GM12878 (cell line): Measurements from ENCODE around the gene RREB1. TPM values are rescaled to one million over a fixed set of nuclear protein-coding genes. Genes with fewer than 3 reads are reported as not detected.

Experiments
- ATAC-seq: fragments of 200-7000 bp; cut with Tn5 transposase; 3 replicates; pipeline ENCODE4 v1.9.1; 2020; ENCODE audit warnings: mild to moderate bottlenecking, moderate library complexity
- BruUV-seq: library from RNA; stranded (reverse); fragments of 400-500 nt; replicated peaks from 2 replicates; lab custom pipeline; 2021; lab: Mats Ljungman, UMichigan
- CTCF ChIA-PET: fragments of 300-600 bp; sonication (Branson Sonifier 250); formaldehyde crosslinking; extraction: SDS; loops from one replicate; lab custom pipeline; 2021; ENCODE audit warnings: inconsistent platforms; lab: Yijun Ruan, JAX
- POLR2A ChIA-PET: fragments of 350-600 bp; formaldehyde crosslinking; extraction: SDS; loops from one replicate; lab custom pipeline; 2021; ENCODE audit warnings: inconsistent platforms; lab: Charles Lee
- RAD21 ChIA-PET: fragments of 300-600 bp; sonication (Branson Sonifier 250); formaldehyde crosslinking; loops from one replicate; lab custom pipeline; 2023; ENCODE audit warnings: antibody characterized with exemption; ENCODE audit not compliant: unreplicated experiment; lab: Charles Lee
- SMC1A ChIA-PET: fragments of 300-600 bp; sonication (Branson Sonifier 250); formaldehyde crosslinking; loops from one replicate; lab custom pipeline; 2023; ENCODE audit not compliant: unreplicated experiment, uncharacterized antibody; lab: Charles Lee
- DNase-seq: peaks from one replicate; pipeline ENCODE4 v3.0.0-alpha.2; 2011; ENCODE audit warnings: low read depth, low spot score
- FAIRE-seq: peaks from 3 replicates; lab custom pipeline; 2011; peaks lifted over from hg19 to GRCh38; lab: Jason Lieb, UNC
- H2AFZ ChIP-seq: 2 replicates; pipeline ENCODE4 v1.6.0; 2011; ENCODE audit warnings: low read depth, low read length, control low read depth; ENCODE audit not compliant: control insufficient read depth
- H3K27ac ChIP-seq: 2 replicates; pipeline ENCODE4 v1.5.1; 2011; ENCODE audit warnings: control low read depth; ENCODE audit not compliant: control insufficient read depth, insufficient read depth
- H3K27me3 ChIP-seq, 2 experiments: replicated peaks in 1 of 2; 2 replicates each; pipeline versions ENCODE4 v1.6.0 to v1.6.1; 2011; ENCODE audit warnings: low read length in 1 of 2; ENCODE audit not compliant: control insufficient read depth in 2 of 2, insufficient read depth in 2 of 2
- H3K36me3 ChIP-seq, 2 experiments: 2 replicates each; pipeline ENCODE4 v1.5.1; 2011; ENCODE audit warnings: low read length in 1 of 2; ENCODE audit not compliant: control insufficient read depth in 2 of 2, insufficient read depth in 2 of 2
- H3K4me1 ChIP-seq: 2 replicates; pipeline ENCODE4 v1.6.1; 2011; ENCODE audit warnings: mild to moderate bottlenecking, low read length, moderate library complexity, mixed read lengths; ENCODE audit not compliant: control insufficient read depth, insufficient read depth
- H3K4me2 ChIP-seq: 2 replicates; pipeline ENCODE4 v1.6.0; 2011; ENCODE audit warnings: control low read depth; ENCODE audit not compliant: control insufficient read depth, insufficient read depth
- H3K4me3 ChIP-seq: fragments of 200-600 bp; sonication (generic); 2 replicates; pipeline ENCODE4 v1.5.1; 2016
- H3K79me2 ChIP-seq: 2 replicates; pipeline ENCODE4 v1.6.0; 2011; ENCODE audit warnings: low read length; ENCODE audit not compliant: control insufficient read depth, insufficient read depth
- H3K9ac ChIP-seq: 2 replicates; pipeline ENCODE4 v1.8.0; 2011; ENCODE audit warnings: low read length, control low read depth, mixed read lengths; ENCODE audit not compliant: control insufficient read depth, insufficient read depth
- H3K9me3 ChIP-seq: replicated peaks from 3 replicates; pipeline ENCODE4 v1.5.1; 2011; ENCODE audit warnings: mild to moderate bottlenecking, low read length; ENCODE audit not compliant: control insufficient read depth, insufficient read depth
- H4K20me1 ChIP-seq: 2 replicates; pipeline ENCODE4 v1.6.0; 2011; ENCODE audit not compliant: control insufficient read depth, insufficient read depth
- ASH2L ChIP-seq: fragments of 300-600, 200-600 bp; sonication (generic); IDR thresholded peaks from 2 replicates; pipeline ENCODE4 v1.6.1; 2017; ENCODE audit warnings: low read depth, mild to moderate bottlenecking, borderline replicate concordance
- CHD4 ChIP-seq: fragments of 200-600 bp; sonication (generic); IDR thresholded peaks from 2 replicates; pipeline ENCODE4 v1.6.1; 2016; ENCODE audit warnings: mild to moderate bottlenecking
- CREB1 ChIP-seq: IDR thresholded peaks from 2 replicates; pipeline ENCODE4 v1.6.1; 2012; ENCODE audit warnings: low read depth, mild to moderate bottlenecking, inconsistent platforms
- CREM ChIP-seq: IDR thresholded peaks from 2 replicates; pipeline ENCODE4 v1.6.1; 2014; ENCODE audit warnings: antibody characterized with exemption, low read depth
- EED ChIP-seq: sonication (generic); IDR thresholded peaks from 2 replicates; pipeline ENCODE4 v1.6.1; 2016; ENCODE audit warnings: antibody characterized with exemption, low read depth
- FOXM1 ChIP-seq: IDR thresholded peaks from 2 replicates; pipeline ENCODE4 v1.6.1; 2012; ENCODE audit warnings: low read depth, mild to moderate bottlenecking, inconsistent platforms, low read length, moderate library complexity
- GABPA ChIP-seq: IDR thresholded peaks from 2 replicates; pipeline ENCODE4 v1.6.1; 2014; ENCODE audit warnings: antibody characterized with exemption, low read depth, mild to moderate bottlenecking, inconsistent platforms
- MEF2A ChIP-seq: IDR thresholded peaks from 2 replicates; pipeline ENCODE4 v1.6.1; 2011; ENCODE audit warnings: low read depth, mild to moderate bottlenecking, low read length, moderate library complexity; ENCODE audit not compliant: insufficient read depth
- NFXL1 ChIP-seq: fragments of 450-650 bp; IDR thresholded peaks from 2 replicates; pipeline ENCODE4 v1.6.1; 2017; ENCODE audit warnings: antibody characterized with exemption, mild to moderate bottlenecking, borderline replicate concordance
- NKRF ChIP-seq: fragments of 450-650 bp; conservative IDR thresholded peaks from 2 replicates; pipeline ENCODE4 v1.6.1; 2017; ENCODE audit warnings: mild to moderate bottlenecking, moderate library complexity
- PBX3 ChIP-seq: IDR thresholded peaks from 2 replicates; pipeline ENCODE4 v1.6.1; 2011; ENCODE audit warnings: mild to moderate bottlenecking, low read depth, low read length, moderate library complexity; ENCODE audit not compliant: insufficient replicate concordance
- POU2F2 ChIP-seq: IDR thresholded peaks from 3 replicates; pipeline ENCODE4 v1.6.1; 2011; ENCODE audit warnings: low read depth, mild to moderate bottlenecking, low read length, borderline replicate concordance
- SIX5 ChIP-seq: IDR thresholded peaks from 2 replicates; pipeline ENCODE4 v1.6.1; 2011; ENCODE audit warnings: mild to moderate bottlenecking, low read depth, low read length, moderate library complexity; ENCODE audit not compliant: severe bottlenecking
- SMAD5 ChIP-seq: IDR thresholded peaks from 2 replicates; pipeline ENCODE4 v1.6.1; 2016; ENCODE audit warnings: antibody characterized with exemption, low read depth
- STAT3 ChIP-seq: IDR thresholded peaks from 2 replicates; pipeline ENCODE4 v1.6.1; 2011; ENCODE audit warnings: low read depth, low read length, improper control_type of control experiment
- TCF3 ChIP-seq: IDR thresholded peaks from 2 replicates; pipeline ENCODE4 v1.6.1; 2012; ENCODE audit warnings: low read depth, mild to moderate bottlenecking, low read length, borderline replicate concordance; ENCODE audit not compliant: insufficient read depth
- TCF7 ChIP-seq: IDR thresholded peaks from 2 replicates; pipeline ENCODE4 v1.6.1; 2014; ENCODE audit warnings: antibody characterized with exemption, borderline replicate concordance
- WGBS: methylation state at CpG from one replicate; pipeline ENCODE4 v1.1.6; 2016; ENCODE audit warnings: low lambda C conversion rate; ENCODE audit not compliant: insufficient replicate concordance, insufficient coverage; ENCODE audit errors: missing lambda C conversion rate; 5-methylcytosine and 5-hydroxymethylcytosine counted together
- in situ Hi-C: fragments of 300-500 bp; cut with MboI; formaldehyde crosslinking; loops from 9 replicates; pipeline ENCODE4 v1.14.3; 2018; ENCODE audit warnings: mixed read lengths
- intact Hi-C: fragments of 100-400 bp; cut with micrococcal nuclease; formaldehyde crosslinking; loops from one replicate; pipeline ENCODE4 v1.14.2; 2022; ENCODE audit not compliant: unreplicated experiment
- polyA plus RNA-seq, 11 experiments: library from polyadenylated mRNA; depleted of rRNA in 4 of 11; unstranded in 6 of 11; stranded (reverse) in 5 of 11; fragments of >200 nt; fragmentation: Nextera tagmentation in 4 of 11; fragmentation: Illumina TruSeq in 1 of 11; extraction: Ambion mirVana in 4 of 11; extraction: Trizol in 1 of 11; gene quantifications; 1 replicate in 1 of 11; 2 replicates in 10 of 11; pipeline versions ENCODE4 v1.2.1 to v1.2.3, GENCODE V29; 2011 to 2016; ENCODE audit warnings: inconsistent platforms in 2 of 11, missing spikeins in 2 of 11, low read depth in 1 of 11
- total RNA-seq, 4 experiments: library from RNA; depleted of rRNA in 3 of 4; stranded (reverse); fragments of >200 nt in 3 of 4; fragmentation: Illumina TruSeq in 1 of 4; extraction: Trizol in 1 of 4; gene quantifications; 2 replicates each; pipeline versions ENCODE4 v1.2.1 to v1.2.3, GENCODE V29; 2013 to 2021

RREB1 gene
- total and polyA plus RNA-seq, 10 of the 15 experiments (the other 5 are each of a cell fraction or from before 2014, with no cell fraction given) = 1.9 to 30.3 (median 8.6) TPM

GRCh38 chr6:7241160-7241559, 133.4 kb downstream of the RREB1 start:
- TF ChIP-seq EED (no peak), TCF7 (no peak), GABPA (no peak), CREM (no peak), SMAD5 (no peak), FOXM1 (no peak), STAT3 (no peak), POU2F2 (no peak), NKRF (no peak), TCF3 (no peak), NFXL1 (no peak), ASH2L (no peak), CREB1 (no peak), CHD4 (no peak), MEF2A (no peak), PBX3 (no peak), SIX5 (no peak)
- BruUV-seq = no TSS peak
- FAIRE-seq (no peak), DNase-seq (no peak), ATAC-seq (no peak)
- H3K4me1 ChIP-seq = peaks cover 50% of the 10 kb centered on the region
- 99% methylated on average over 10 of the region's 10 CpGs for WGBS
- H3K4me2 ChIP-seq = no peak overlapping the region
- H3K4me3 ChIP-seq = no peak overlapping the region
- ChIA-PET POLR2A (no interaction called here), SMC1A (interaction anchor here (1.0 to 4.1 kb wide), 7 partner anchors 33 to 565 kb away, joined by 3 to 33 read pairs (median 13); no protein-coding TSS in a partner anchor), RAD21 (interaction anchor here (1.2 to 4.6 kb wide), 3 partner anchors 163 to 564 kb away, joined by 3 to 33 read pairs (median 6); no protein-coding TSS in a partner anchor), CTCF (interaction anchor here (0.9 to 4.6 kb wide), 13 partner anchors 10 to 564 kb away, joined by 3 to 36 read pairs (median 6); no protein-coding TSS in a partner anchor)
- H2AFZ ChIP-seq = no peak overlapping the region
- peaks cover 23% of the 10 kb centered on the region for H3K79me2 ChIP-seq
- H3K27me3 ChIP-seq = no peaks in the 10 kb centered on the region
- H4K20me1 ChIP-seq = no peaks in the 10 kb centered on the region; the same call in none of the 2 replicates
- intact Hi-C loops (loop anchor here (5.0 kb wide), 1 partner anchor 444 kb away; no protein-coding TSS in a partner anchor), in situ Hi-C loops (loop anchor here (5.0 kb wide), 1 partner anchor 564 kb away; no protein-coding TSS in a partner anchor)
- no peaks in the 10 kb centered on the region; the same call in 2 of the 3 replicates for H3K9me3 ChIP-seq
- H3K9ac ChIP-seq = no peak overlapping the region
- H3K36me3 ChIP-seq = peaks cover 14 to 42% of the 10 kb centered on the region in 2 experiments
- H3K27ac ChIP-seq = no peak overlapping the region
